ENCODE measurements around the gene MS4A18.
"Not testable (repeated sequence)": the region's sequence is repeated elsewhere in the genome, so short reads cannot be mapped to it uniquely, and the experiment has no call there.

The MS4A18 gene

DNA sequence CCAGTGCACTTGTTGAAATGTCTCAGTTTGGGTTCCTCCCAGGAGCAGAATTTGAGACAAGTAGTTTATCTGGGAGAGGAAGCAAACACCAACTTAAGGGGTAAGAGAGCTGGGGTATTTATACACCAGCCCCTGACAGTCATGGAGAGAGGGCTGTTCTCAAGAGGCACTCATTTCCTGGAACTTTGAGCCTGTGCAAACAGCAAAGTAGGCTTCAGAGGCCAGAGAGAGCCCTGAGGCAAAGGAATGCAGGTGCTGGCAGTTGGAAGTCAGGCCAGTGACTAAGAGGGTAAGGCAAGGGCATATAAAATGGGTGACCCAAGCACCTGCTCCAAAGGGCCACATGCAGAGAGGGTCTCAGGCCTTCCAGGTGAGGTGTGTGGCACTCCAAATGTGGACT is 16.1 kb downstream of the MS4A18 start:
- no peak for DNase-seq

DNA sequence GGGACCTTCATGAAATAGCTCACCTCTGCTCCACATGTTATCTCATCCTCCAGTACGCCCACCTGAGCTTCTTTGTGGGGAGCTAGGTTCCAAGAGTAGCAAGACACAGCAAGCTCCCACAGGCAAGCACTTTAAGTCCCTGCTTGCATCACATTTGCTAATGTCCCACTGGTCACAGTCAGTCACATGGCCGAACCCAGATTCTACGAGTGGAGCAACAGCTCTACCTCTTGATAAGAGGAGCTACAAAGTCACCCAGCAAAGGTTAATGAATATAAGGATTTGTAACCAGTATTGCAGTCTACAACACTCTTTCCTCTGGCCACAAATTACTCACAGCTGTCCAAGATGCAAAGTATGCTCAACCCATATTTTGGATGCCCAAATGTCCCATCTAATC is 16.9 kb downstream of the MS4A18 start:
- no peak for DNase-seq

DNA sequence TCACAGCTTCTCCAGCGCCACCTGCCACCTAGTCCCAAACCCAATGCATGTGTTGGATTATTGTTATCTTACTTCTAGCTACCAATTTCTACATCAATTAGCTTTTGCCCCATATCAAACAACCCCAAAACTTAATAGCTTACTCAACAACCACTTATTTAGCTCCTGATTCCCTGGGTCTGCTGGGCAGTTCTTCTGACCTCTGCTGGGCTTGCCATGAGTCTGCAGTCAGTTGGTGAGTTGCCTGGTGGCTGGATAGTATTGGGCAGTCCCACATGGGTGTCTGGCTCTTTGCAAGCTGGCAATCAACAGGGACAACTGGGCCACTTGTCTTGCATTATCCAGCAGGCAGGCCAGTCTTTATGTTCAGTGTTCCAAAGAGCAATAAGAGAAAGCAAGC is 18.5 kb downstream of the MS4A18 start:
- DNase-seq: no peak

DNA sequence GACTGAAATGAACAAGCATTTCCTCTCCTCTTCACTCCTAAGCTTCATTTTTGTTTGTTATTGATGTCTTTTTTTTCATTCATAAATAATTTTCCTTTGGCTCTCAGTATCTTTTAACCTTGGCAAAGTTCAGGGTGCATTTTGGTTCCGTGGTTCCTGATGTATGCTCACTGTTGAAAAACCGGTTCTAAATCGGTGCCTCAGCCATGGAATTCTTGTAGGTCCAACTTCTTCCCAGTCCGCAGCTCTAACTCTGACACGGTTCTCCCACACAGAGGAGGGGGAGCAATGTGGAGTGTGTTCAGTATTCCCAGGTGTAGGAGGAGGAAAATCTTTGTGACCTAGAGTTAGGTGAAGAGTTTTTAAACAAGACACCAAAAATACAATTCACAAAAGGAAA is 19.6 kb downstream of the MS4A18 start:
- no peak for DNase-seq

DNA sequence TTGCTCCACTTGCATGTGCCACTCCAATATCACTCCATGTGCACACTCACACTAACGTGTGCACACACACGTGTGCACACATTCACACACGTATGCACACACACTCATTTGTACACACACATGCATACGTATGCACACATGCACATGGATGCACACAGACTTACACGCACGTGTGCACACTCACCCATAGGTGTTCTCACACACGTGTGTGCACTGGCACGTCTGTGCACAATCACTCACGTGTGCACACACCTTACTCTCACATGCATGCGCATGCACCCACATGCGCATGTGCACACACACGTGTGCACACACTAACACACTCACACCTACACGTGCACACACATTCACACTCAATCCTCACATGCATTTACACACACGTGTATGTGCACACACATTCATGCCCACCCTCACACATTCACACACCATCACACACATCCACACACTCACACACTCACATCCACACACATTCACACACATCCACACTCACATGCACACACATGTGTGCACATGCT is 22.9 kb downstream of the MS4A18 start:
- no peak for DNase-seq

DNA sequence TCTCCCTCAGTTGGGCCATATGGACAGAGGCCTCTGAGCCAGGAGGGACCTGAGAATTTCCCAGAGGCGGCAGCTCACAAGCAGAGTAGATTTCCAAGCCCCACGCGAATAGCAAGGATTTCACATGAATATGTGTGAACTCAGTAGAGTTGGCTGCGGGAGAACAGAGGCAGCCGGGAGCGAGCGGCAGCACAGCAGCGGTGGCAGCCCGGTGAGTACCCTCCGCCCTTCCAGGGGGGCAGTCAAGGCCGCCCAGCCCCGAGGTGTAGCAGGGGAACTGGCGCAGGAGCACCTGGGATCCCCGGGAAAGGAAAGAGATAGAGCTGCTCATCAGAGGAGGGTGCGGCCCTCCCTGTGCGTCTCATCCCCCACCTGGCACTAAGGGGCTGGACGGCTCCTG is 23.7 kb downstream of the MS4A18 start:
- DNase-seq: no peak

DNA sequence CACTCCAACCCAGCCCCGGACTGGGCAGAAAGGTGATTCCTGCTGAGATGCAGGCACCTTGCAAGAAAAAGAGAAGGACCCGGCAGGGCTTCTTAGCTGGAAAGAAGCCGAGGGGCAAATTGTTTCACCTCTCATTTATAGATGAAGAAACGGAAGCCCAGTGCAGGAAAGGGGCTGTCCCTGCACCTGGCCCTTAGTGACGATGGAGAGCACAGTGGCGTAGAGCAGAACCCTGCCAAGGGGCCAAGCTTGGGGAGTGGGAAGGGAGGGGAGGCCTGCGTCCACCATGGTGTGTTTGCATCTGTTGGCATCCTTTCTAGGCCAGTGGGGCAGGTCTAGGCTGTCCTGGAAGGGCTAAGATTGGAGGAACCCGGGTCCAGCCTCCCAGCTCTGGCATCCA is 24.3 kb downstream of the MS4A18 start:
- no peak for DNase-seq

DNA sequence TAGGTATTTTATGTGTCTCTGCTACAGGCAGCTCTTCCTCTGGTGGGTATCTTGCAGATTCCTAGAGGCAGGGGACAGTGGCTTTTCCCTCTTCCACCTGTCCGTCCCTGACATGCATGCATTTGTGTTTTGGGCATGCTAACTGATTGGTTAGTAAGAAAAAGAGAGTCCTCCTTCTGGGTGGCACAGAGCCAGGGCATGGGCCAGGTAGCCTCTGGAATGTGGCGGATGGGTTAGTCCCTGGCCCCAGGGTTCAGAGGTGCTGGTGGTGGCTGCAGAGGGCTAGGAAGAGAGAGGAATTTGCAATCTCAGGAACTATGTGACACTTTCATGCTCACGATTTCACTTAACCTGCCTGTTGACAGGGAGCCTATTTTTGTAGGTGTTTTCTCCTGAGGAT is 26.4 kb downstream of the MS4A18 start:
- no peak for DNase-seq

DNA sequence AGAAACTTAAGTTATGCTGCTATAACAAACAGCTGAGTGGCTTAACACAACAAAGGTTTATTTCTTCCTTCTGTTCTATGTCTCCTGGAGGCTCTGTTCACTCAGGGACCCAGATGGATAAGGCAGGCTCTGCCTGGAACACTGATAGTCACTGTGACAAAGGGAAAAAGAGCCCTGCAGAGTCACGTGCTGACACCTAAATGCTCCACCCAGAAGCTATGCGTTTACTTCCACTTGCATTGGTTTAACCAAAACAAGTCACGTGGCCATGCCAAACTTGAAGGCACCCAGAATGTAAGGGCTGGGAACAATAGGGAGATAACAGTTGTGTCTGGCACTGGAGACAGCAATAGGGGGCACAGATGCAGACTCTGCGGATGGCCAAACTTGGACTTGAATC is 28.8 kb downstream of the MS4A18 start:
- DNase-seq: no peak

DNA sequence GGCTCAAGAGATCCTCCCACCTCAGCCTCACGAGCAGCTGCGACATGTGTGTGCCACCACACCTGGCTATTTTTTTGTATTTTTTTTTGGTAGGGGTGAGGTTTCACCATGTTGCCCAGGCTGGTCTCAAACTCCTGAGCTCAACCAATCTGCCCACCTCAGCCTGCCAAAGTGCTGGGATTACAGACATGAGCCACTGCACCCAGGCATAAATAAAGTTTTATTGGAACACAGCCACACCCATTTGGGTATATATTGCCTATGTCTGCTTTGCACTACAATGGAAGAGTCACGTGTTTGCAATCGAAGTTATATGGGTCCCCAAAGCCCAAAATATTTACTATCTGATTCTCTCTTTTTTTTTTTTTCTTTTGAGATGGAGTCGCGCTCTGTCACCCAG is 30.4 kb downstream of the MS4A18 start:
- DNase-seq: no peak

DNA sequence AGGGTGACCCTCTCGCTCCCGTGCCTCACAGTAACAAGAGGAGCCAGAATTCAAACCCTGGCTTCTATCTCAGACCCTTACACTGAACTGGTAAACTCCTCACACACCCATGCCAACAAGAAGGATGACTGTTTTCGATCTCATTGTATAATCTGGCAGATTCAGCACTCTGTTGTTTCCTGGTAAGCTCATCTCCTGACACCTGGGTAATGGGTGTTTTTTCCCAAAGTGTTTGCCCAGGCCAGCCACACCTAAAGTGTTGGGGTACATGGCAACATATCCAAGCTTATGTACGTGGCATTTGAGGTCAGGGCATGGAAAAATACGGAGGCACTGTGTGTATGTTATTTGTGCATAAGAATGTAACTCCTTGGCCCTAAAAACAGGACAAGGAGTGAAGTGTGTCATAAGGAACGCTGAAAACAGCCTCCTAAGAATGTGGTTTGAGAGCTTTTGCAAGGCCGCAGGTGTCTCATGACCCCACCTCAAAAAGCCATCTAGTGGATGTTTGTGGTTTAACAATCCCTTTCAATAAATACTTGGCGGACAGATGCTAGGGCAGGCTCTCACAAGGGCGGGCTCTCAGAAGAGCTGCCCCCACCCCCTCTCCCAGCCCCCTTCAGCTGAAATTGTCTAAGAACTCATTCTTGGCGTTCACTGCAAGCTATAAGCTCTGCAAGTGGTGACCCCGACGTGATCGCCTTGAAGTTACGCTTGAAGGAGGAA is 31.9 kb downstream of the MS4A18 start, which contains the start of gene MS4A15:
Gene MS4A15 (plus strand): TSS at position 561 of the 726 bp plus-strand sequence. CDS start 6,867 bp downstream, outside the sequence.
- no peak for DNase-seq

DNA sequence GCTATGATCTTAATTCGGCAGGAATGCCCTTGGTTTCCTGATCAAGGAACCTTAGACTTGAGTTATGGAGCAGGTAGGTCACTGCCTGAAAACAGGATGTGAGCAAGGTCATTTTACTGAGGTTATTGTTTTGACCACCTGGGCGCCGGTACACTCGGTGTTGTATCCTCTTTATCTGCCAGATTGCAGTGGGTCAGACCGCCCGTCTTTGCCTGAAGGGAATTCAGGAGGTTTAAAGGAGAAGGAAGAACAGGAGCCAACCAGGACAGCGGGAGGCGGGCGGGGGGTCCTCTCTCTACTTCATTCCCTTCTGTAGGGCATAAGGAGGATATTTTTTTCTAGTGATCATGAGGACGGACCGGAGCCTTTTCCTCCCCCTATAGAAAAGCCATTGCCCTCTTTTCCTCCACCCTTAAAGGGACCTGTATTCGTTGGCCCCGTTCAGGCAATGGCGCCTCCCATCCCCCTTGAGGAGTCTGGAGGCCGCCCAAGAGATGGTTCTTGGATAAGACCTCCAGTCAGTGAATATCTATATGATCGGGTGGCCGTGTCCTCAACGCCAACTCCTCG is 32.8 kb downstream of the MS4A18 start:
- DNase-seq: no peak

DNA sequence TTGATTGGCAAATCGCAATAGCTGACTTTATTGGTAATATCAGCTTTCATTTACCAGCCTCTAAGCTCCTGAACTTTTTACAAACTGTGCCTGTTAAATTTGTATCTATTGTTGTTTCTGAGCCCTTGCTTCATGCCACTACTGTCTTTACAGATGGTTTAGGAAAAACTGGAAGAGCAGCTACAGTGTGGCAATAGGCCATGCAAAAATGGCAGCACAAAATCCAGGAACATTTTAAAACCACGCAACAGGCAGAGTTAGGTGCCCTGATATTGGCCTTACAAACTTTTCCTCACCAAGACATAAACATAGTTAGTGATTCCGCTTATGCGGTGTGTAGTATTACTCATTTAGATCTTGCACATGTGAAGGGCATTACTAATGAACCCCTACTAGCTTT is 34.2 kb downstream of the MS4A18 start:
- not testable (repeated sequence) for DNase-seq

DNA sequence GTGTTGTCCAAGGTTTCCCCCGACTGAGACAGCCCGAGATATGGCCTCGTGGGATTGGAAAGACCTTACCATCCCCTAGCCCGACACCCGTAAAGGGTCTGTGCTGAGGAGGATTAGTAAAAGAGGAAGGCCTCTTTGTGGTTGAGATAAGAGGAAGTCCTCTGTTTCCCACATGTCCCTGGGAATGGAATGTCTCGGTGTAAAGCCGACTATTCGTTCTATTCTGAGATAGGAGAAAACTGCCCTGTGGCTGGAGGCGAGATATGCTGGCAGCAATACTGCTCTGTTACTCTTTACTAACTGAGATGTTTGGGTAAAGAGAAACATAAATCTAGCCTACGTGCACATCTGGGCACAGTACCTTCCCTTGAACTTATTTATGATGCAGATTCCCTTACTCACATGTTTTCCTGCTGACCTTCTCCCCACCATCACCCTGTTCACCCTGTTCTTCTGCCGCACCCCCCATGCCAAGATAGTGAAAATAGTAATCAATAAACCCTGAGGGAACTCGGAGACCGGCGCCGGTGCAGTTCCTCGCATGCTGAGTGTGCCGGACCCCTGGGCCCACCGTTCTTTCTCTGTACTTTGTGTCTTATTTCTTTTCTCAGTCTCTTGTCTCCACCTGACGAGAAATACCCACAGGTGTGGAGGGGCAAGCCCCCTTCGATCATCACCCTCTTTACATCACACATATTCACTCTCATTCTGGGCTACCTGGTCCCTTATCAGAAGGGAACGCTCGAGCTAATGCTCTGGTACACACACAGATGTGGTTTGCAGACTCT is 35.1 kb downstream of the MS4A18 start:
- DNase-seq: not testable (repeated sequence)

DNA sequence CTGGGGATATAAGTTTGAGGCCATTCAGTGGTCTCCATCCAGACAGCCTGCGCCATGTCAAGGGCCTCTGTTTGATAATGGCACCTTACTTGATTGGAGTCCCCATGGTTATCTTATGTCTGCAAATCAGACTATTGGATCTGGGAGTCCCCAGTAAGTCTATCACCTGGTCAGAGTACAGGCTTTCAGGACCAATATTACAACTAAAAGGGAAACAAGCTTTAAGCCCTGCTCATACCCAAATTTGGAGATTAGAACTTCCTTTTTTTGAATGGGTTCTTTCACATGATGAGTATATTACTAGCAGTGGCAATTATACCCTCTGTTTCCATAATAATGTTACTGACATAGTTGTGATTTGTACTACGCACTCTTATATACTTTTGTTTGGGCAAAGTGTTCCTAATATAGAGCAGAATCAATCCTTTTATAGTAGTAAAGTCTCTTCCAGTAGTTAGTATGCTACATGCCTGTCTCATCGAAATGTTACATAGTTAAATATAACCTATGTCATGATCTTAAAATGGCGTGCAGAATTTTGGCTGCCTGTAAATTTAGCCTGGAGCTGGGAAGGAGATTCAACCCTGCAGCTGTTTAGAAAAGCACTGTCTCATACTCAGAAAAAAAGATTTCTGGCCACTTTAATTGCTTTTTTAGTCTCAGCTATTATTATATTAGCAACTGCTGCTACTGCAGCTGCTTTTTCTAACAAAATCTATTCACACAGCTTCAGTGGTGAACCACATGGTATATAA is 37.1 kb downstream of the MS4A18 start:
- no peak for DNase-seq

DNA sequence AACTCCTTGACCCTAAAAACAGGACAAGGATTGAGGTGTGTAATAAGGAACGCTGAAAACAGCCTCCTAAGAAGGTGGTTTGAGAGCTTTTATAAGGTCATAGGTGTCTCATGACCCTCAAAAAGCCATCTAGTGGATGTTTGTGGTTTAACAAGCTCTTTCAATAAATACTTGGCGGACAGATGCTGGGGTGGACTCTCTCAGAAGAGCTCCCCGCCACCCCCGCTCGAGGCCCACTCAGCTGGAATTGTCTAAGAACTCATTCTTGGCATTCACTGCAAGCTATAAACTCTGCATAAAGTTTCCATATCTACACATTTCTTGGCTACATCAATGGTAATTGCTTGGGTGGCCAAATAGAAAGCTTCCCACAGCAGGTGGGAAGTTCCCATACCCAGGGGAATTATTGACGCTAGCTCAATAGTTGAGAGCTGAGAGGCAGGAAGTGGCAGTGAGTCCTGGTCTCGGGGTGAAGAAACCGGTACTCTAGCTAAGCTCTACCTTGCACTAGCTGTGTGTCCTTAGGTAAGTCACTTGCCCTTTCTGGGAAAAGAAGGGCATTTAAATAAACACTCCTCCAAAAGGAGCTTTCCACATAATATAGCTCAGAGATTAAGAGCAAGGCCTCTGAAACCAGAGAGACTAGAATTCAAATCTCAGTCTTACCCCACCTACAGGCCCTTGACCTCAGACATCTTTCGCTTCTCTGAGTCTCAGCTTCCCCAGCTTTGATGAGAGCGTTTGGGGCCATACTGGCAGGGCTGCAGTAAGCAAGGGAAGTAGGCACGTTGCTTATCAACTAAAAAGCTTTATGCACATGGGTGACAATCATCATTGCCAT is 38.6 kb downstream of the MS4A18 start:
- no peak for DNase-seq

DNA sequence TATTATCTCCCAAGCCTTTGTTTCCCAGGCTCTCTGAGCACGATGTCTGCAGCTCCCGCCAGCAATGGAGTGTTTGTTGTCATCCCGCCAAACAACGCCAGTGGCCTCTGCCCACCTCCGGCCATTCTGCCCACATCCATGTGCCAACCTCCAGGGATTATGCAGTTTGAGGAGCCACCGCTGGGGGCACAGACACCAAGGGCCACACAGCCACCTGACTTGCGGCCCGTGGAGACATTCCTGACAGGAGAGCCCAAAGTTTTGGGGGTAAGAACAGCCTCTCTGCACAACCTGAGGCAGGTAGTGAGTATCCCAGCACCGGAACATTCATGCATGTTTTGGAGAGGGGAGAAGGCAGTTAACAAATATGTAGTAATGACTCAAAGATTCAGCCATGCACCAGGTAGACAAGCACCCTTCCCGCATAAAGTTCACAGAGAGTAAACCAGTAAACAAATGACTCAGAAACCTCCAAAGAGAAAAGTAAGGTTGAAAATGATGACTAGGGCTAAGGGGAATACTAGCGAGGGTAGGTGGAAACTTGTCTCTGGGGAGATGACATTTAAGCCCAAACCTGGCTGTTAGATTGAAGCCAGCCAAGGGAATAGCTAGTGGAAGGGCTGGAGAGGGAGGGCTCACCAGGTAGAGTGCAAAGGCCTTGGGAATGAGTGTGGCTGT is 39.3 kb downstream of the MS4A18 start:
- no peak for DNase-seq

DNA sequence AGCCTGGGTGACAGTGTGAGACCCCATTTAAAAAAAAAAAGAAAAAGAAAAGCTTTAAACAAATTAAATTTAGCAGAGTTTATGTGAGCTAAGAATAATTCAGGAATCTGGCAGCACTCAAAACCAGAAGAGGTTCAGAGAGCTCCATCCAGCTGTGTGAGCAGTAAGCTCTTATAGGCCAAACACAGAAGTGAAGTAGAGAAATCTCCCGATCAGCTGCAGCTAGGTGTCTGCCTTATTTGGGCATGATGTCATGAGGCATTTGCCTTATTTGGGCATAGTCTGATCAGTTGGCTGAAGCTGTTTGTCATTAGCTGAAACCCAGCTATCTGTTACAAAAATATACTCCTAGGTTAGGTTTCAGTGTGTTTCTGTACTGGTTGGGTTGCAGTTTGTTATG is 40.4 kb downstream of the MS4A18 start:
- no peak for DNase-seq

DNA sequence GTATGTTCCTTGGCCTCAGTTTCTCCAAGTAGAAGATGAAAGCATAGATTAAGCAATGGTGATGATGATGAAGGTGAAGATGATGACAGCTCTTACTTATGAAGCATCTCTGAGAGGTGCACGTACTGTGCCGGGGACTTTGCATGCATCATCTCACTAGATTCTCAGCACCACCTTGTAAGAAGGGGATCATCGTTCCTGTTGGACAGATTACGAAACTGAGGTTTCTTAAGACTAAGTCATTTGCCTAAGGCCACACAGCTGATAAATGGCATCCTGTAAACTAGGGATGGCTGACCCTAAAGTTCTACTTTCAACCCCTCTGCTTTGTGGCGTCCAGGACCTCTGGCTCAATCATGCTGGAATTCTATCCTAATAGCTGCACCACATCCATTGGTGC is 40.8 kb downstream of the MS4A18 start:
- DNase-seq: no peak

DNA sequence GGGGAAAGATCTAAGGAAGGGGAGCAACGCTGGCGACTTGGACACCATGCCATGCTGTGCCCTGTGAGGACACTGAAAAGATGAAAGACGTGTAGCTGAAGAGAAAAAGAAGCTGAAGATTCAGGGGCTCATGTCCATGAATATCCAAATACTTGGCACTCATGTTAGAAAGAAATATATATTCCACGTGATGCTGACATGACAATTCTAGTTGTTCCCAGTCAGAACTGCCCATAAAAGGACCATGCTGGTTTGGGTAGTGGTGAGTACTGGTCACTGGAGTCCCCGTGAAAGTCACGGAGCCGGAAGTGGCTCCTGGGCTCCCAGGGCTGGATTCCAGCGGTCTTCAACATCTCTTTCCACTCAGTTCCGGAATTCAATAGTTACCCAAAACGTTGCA is 42.0 kb downstream of the MS4A18 start:
- DNase-seq: no peak

DNA sequence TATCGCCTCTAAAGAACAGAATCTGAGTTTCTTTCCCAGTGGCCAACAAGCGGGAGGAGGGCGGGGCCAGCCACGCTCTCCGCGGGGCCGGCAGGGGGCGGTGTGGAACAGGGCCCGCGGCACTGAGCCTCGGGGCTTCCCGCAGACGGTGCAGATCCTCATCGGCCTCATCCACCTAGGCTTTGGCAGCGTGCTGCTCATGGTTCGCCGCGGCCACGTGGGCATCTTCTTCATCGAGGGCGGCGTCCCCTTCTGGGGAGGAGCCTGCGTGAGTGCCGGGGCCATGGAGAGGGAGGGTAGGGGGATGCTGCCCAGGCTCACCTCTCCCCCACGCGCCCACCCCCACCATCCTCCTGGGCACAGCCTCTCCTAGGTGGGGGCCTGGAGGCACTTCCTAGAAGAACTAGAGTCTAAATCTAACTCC is 42.9 kb downstream of the MS4A18 start:
- no peak for DNase-seq

DNA sequence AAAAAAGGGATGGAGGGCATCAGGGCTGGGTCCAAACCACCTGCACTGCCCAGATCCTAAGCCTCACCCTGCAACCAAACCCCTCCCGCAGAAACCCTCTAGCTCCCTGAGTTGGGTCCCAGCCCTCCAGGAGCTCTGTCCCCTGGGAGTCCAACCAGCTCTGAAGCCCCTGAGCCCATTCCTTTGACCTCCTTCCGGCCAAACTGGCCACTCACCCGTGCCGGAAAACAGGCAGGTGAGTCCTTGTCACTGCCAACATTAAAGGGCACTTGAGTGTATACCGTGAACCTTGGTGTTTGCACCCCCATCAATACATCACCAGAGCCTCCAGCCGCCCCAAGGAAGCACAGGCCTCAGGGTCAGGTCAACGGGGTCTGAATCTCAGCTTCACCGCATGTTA is 43.7 kb downstream of the MS4A18 start:
- DNase-seq: no peak
